Measurements from ENCODE around the gene C10orf120.

DNA sequence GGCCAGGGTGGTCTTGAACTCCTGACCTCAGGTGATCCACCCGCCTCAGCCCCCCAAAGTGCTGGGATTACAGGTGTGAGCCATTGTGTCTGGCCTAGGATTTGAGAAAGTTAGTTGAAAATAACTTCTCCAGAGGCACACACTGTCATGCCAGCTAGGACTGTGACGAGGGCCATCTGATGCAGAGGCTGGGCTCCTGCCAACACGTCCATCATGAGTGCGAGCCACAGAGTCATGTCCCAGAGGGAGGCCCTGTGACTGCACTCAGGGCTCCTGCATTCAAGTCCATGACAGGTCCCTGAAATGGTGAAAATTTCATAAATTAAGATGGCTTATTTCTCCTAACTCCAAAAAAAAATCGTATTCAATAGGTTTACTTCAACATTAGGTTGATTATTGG lies 17.1 kb downstream of the C10orf120 start:
- TF ChIP-seq, protein P1, sequence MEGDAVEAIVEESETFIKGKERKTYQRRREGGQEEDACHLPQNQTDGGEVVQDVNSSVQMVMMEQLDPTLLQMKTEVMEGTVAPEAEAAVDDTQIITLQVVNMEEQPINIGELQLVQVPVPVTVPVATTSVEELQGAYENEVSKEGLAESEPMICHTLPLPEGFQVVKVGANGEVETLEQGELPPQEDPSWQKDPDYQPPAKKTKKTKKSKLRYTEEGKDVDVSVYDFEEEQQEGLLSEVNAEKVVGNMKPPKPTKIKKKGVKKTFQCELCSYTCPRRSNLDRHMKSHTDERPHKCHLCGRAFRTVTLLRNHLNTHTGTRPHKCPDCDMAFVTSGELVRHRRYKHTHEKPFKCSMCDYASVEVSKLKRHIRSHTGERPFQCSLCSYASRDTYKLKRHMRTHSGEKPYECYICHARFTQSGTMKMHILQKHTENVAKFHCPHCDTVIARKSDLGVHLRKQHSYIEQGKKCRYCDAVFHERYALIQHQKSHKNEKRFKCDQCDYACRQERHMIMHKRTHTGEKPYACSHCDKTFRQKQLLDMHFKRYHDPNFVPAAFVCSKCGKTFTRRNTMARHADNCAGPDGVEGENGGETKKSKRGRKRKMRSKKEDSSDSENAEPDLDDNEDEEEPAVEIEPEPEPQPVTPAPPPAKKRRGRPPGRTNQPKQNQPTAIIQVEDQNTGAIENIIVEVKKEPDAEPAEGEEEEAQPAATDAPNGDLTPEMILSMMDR (IDR thresholded peaks at IDR 0.05): no peak
- TF ChIP-seq POLR2A (IDR thresholded peaks at IDR 0.05): no peak

Measured in Peyer's patch (tissue), 4 donors.